A549 (cell line): ENCODE measurements around the gene KSR1. TPM values are rescaled to one million over a fixed set of nuclear protein-coding genes. Genes with fewer than 3 reads are reported as not detected.
A peak's percentile ranks its signal among the peaks of the same experiment; 100 is the strongest.

ENCODE experiments used
- ATAC-seq, 2 experiments: fragments of 200-7000 bp in 1 of 2; fragments of >200 bp in 1 of 2; cut with Nextera tagmentation in 1 of 2; cut with Tn5 transposase in 1 of 2; 3 replicates each; pipeline versions ENCODE4 v1.8.0 to v1.9.1; 2018 to 2020; ENCODE audit warnings: mild to moderate bottlenecking in 1 of 2, moderate library complexity in 1 of 2
- CTCF ChIA-PET: fragments of 300-600 bp; sonication (Branson Sonifier 250); formaldehyde crosslinking; extraction: SDS; loops from one replicate; lab custom pipeline; 2021; ENCODE audit warnings: antibody characterized with exemption, inconsistent platforms; lab: Yijun Ruan, JAX
- POLR2A ChIA-PET: fragments of 350-600 bp; formaldehyde crosslinking; extraction: SDS; loops from one replicate; lab custom pipeline; 2021; ENCODE audit warnings: antibody characterized with exemption, inconsistent platforms; lab: Yijun Ruan, JAX
- DNase-seq, 2 experiments: peaks; one replicate each; pipeline versions ENCODE4 v3.0.0 to v3.0.0-alpha.2; 2011 to 2016; ENCODE audit warnings: low read depth in 1 of 2, low spot score in 1 of 2
- FAIRE-seq: peaks from 2 replicates; lab custom pipeline; 2011; peaks lifted over from hg19 to GRCh38; lab: Jason Lieb, UNC
- H3K27ac ChIP-seq, 2 experiments: fragments of >200 bp; sonication (Bioruptor Twin); formaldehyde crosslinking; 3 replicates each; pipeline ENCODE4 v1.5.1; 2016 to 2017
- H3K4me1 ChIP-seq: fragments of >200 bp; sonication (Bioruptor Twin); formaldehyde crosslinking; 3 replicates; pipeline ENCODE4 v1.6.1; 2016
- H3K4me2 ChIP-seq: fragments of >200 bp; sonication (Bioruptor Twin); formaldehyde crosslinking; 3 replicates; pipeline ENCODE4 v1.6.1; 2016
- H3K4me3 ChIP-seq: fragments of >200 bp; sonication (Bioruptor Twin); formaldehyde crosslinking; 3 replicates; pipeline ENCODE4 v1.5.1; 2016
- H3K9me3 ChIP-seq: fragments of >200 bp; sonication (Bioruptor Twin); formaldehyde crosslinking; 3 replicates; pipeline ENCODE4 v1.6.1; 2016
- CBX8 ChIP-seq: fragments of 200-600 bp; sonication (generic); IDR thresholded peaks from 2 replicates; pipeline ENCODE4 v1.6.1; 2016
- CEBPB ChIP-seq, 2 experiments: fragments of >200 bp in 1 of 2; sonication (Bioruptor Twin) in 1 of 2; formaldehyde crosslinking in 1 of 2; IDR thresholded peaks; 2 replicates each; pipeline ENCODE4 v1.6.1; 2012 to 2016
- EHF ChIP-seq: fragments of 250-450 bp; sonication (Bioruptor Pico); IDR thresholded peaks from 2 replicates; pipeline ENCODE4 v1.5.0; 2020; ENCODE audit warnings: mild to moderate bottlenecking
- EHMT2 ChIP-seq: fragments of 200-600 bp; sonication (generic); IDR thresholded peaks from 2 replicates; pipeline ENCODE4 v1.6.1; 2016; ENCODE audit warnings: antibody characterized with exemption, low read depth, mild to moderate bottlenecking, moderate library complexity
- EP300 ChIP-seq, 2 experiments: fragments of >200 bp; sonication (Bioruptor Twin); formaldehyde crosslinking; IDR thresholded peaks; 2 replicates in 1 of 2; 3 replicates in 1 of 2; pipeline ENCODE4 v1.6.1; 2016 to 2017
- FOSL2 ChIP-seq, 2 experiments: fragments of 450-650 bp in 1 of 2; fragments of >200 bp in 1 of 2; sonication (Bioruptor Twin) in 1 of 2; formaldehyde crosslinking; IDR thresholded peaks; 2 replicates each; pipeline versions ENCODE4 v1.5.0 to v1.6.1; 2016 to 2020; ENCODE audit warnings: mild to moderate bottlenecking in 1 of 2, moderate library complexity in 1 of 2
- HEYL ChIP-seq: fragments of 250-450 bp; sonication (Bioruptor Pico); IDR thresholded peaks from 2 replicates; pipeline ENCODE4 v1.8.0; 2021; ENCODE audit warnings: mild to moderate bottlenecking, moderate library complexity
- JUNB ChIP-seq: fragments of >200 bp; sonication (Bioruptor Twin); formaldehyde crosslinking; IDR thresholded peaks from 2 replicates; pipeline ENCODE4 v1.6.1; 2016
- NFE2L2 ChIP-seq: fragments of 150-350 bp; conservative IDR thresholded peaks from 2 replicates; pipeline ENCODE4 v1.6.1; 2014; ENCODE audit warnings: low read length
- PHF8 ChIP-seq: fragments of 200-600 bp; sonication (generic); IDR thresholded peaks from 2 replicates; pipeline ENCODE4 v1.6.1; 2016; ENCODE audit warnings: low read depth, mild to moderate bottlenecking, antibody characterized with exemption, moderate library complexity, borderline replicate concordance
- POLR2AphosphoS2 ChIP-seq: conservative IDR thresholded peaks from 2 replicates; pipeline ENCODE4 v1.6.1; 2012; ENCODE audit warnings: low read length, improper control_type of control experiment, inconsistent platforms
- RFX5 ChIP-seq: fragments of 450-650 bp; IDR thresholded peaks from 2 replicates; pipeline ENCODE4 v1.7.1; 2014; ENCODE audit warnings: antibody characterized with exemption, mild to moderate bottlenecking, moderate library complexity
- SREBF2 ChIP-seq: fragments of 450-650 bp; IDR thresholded peaks from 2 replicates; pipeline ENCODE4 v1.6.1; 2014; ENCODE audit warnings: mild to moderate bottlenecking, moderate library complexity
- TP53 ChIP-seq: fragments of 250-450 bp; sonication (Bioruptor Pico); IDR thresholded peaks from 2 replicates; pipeline ENCODE4 v1.5.0; 2021; ENCODE audit warnings: mild to moderate bottlenecking, moderate library complexity
- ZFP36 ChIP-seq: fragments of 450-650 bp; IDR thresholded peaks from 2 replicates; pipeline ENCODE4 v1.6.1; 2014; ENCODE audit warnings: borderline replicate concordance; ENCODE audit not compliant: partially characterized antibody
- WGBS: methylation state at CpG from one replicate; pipeline ENCODE4 v1.1.6; 2017; ENCODE audit errors: missing lambda C conversion rate; 5-methylcytosine and 5-hydroxymethylcytosine counted together
- polyA plus RNA-seq, 4 experiments: library from polyadenylated mRNA; depleted of rRNA in 3 of 4; stranded (reverse); fragments of >200 nt; fragmentation: RNase III in 1 of 4; extraction: RNeasy Plus Mini Kit Qiagen cat#74134 plus additional on column Dnase treatment in 1 of 4; gene quantifications; 2 replicates in 3 of 4; 3 replicates in 1 of 4; pipeline ENCODE4 v1.2.3, GENCODE V29; 2011 to 2017
- TF ChIP-seq, protein P1 (sequence below): IDR thresholded peaks from 2 replicates; pipeline ENCODE4 v1.6.1; 2012
- TF ChIP-seq, protein P2 (sequence below): fragments of 250-450 bp; sonication (Bioruptor Pico); IDR thresholded peaks from 2 replicates; pipeline ENCODE4 v1.5.0; 2020; ENCODE audit warnings: low read depth, mild to moderate bottlenecking, moderate library complexity
- TF ChIP-seq, protein P3 (sequence below): fragments of >200 bp; sonication (Bioruptor Twin); formaldehyde crosslinking; IDR thresholded peaks from 2 replicates; pipeline ENCODE4 v1.6.1; 2016
- TF ChIP-seq, protein P4 (sequence below): fragments of 200-600 bp; sonication (generic); IDR thresholded peaks from 2 replicates; pipeline ENCODE4 v1.6.1; 2016; ENCODE audit warnings: antibody characterized with exemption, mild to moderate bottlenecking, moderate library complexity
- TF ChIP-seq, protein P5 (sequence below): fragments of 250-450 bp; sonication (Bioruptor Pico); IDR thresholded peaks from 2 replicates; pipeline ENCODE4 v1.5.0; 2021; ENCODE audit warnings: mild to moderate bottlenecking, moderate library complexity, borderline replicate concordance

The KSR1 gene
- polyA plus RNA-seq, 2 of the 4 experiments (the other 2 are of a cell fraction): 13.3 to 14.6 TPM

DNA sequence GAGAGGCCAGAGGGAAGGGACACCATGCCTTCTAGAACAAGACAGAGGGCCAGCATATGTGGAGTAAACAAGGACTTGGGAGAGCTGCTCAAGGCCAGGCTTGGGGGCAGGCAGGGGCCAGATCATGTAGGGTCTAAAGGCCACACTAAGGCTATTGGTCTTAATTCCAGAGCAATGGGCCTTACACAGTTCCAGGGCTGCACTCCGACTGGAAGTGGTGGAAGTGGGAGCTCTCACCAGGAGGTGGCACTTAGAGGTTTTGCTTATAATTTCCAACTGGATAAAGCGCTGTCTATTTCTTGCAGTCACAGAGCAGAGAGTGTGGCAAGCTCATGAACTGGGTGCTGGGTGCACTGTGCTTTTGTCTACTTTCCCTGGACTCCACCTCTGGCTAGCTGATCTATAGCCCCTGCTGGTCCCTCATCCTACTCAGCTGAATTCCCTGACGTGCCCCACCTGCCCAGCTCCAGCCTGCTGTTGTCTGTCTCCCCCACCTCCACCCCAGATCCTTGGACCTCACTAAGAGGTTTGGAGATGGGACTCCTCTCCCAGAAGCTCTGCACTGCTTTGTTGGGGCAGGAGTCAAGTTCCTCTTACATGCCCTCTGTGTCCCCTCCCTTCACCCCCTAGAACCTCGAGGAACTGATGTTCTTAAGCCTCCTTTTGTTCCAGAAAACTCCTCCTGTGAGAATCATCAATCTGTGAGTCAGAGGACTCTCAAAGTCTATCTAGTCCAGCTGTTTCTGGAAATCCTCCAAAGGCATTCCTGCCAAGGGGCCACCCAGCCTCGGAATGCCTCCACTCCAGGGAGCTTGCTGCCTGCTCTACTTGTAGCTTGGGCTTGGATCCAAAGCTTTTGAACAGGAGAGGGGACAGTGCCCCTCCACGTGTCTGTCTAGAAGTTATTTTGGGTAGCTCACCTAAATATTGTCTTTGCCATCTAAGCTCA lies 48.1 kb upstream of the KSR1 start:
- peak; percentile 65 for FAIRE-seq
- H3K4me2 ChIP-seq: peak overlapping the region; percentile 56
- TF ChIP-seq EP300 (IDR thresholded peaks at IDR 0.05) (no peak), POLR2AphosphoS2 (no peak), HEYL (CRISPR knock-in tag) (no peak), CEBPB (IDR thresholded peaks at IDR 0.05) (no peak), JUNB (0 out of 2 replicates have a peak, but pooled peaks have one; percentile 37), NFE2L2 (no peak), EHF (CRISPR knock-in tag) (no peak), FOSL2 (IDR thresholded peaks at IDR 0.05) (peak; percentile 37; the same call in 1 of the 2 replicates), FOSL2 (CRISPR knock-in tag; IDR thresholded peaks at IDR 0.05) (no peak), ZFP36 (no peak), PHF8 (no peak), CBX8 (no peak), TP53 (CRISPR knock-in tag) (no peak), RFX5 (no peak), EHMT2 (no peak), SREBF2 (no peak)
- TF ChIP-seq, protein P1, sequence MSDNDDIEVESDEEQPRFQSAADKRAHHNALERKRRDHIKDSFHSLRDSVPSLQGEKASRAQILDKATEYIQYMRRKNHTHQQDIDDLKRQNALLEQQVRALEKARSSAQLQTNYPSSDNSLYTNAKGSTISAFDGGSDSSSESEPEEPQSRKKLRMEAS: peak; percentile 57; the same call in 1 of the 2 replicates
- TF ChIP-seq, protein P2, sequence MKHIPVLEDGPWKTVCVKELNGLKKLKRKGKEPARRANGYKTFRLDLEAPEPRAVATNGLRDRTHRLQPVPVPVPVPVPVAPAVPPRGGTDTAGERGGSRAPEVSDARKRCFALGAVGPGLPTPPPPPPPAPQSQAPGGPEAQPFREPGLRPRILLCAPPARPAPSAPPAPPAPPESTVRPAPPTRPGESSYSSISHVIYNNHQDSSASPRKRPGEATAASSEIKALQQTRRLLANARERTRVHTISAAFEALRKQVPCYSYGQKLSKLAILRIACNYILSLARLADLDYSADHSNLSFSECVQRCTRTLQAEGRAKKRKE (CRISPR knock-in tag): no peak
- TF ChIP-seq, protein P3, sequence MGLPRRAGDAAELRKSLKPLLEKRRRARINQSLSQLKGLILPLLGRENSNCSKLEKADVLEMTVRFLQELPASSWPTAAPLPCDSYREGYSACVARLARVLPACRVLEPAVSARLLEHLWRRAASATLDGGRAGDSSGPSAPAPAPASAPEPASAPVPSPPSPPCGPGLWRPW: no peak
- TF ChIP-seq, protein P4, sequence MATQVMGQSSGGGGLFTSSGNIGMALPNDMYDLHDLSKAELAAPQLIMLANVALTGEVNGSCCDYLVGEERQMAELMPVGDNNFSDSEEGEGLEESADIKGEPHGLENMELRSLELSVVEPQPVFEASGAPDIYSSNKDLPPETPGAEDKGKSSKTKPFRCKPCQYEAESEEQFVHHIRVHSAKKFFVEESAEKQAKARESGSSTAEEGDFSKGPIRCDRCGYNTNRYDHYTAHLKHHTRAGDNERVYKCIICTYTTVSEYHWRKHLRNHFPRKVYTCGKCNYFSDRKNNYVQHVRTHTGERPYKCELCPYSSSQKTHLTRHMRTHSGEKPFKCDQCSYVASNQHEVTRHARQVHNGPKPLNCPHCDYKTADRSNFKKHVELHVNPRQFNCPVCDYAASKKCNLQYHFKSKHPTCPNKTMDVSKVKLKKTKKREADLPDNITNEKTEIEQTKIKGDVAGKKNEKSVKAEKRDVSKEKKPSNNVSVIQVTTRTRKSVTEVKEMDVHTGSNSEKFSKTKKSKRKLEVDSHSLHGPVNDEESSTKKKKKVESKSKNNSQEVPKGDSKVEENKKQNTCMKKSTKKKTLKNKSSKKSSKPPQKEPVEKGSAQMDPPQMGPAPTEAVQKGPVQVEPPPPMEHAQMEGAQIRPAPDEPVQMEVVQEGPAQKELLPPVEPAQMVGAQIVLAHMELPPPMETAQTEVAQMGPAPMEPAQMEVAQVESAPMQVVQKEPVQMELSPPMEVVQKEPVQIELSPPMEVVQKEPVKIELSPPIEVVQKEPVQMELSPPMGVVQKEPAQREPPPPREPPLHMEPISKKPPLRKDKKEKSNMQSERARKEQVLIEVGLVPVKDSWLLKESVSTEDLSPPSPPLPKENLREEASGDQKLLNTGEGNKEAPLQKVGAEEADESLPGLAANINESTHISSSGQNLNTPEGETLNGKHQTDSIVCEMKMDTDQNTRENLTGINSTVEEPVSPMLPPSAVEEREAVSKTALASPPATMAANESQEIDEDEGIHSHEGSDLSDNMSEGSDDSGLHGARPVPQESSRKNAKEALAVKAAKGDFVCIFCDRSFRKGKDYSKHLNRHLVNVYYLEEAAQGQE: no peak
- TF ChIP-seq, protein P5, sequence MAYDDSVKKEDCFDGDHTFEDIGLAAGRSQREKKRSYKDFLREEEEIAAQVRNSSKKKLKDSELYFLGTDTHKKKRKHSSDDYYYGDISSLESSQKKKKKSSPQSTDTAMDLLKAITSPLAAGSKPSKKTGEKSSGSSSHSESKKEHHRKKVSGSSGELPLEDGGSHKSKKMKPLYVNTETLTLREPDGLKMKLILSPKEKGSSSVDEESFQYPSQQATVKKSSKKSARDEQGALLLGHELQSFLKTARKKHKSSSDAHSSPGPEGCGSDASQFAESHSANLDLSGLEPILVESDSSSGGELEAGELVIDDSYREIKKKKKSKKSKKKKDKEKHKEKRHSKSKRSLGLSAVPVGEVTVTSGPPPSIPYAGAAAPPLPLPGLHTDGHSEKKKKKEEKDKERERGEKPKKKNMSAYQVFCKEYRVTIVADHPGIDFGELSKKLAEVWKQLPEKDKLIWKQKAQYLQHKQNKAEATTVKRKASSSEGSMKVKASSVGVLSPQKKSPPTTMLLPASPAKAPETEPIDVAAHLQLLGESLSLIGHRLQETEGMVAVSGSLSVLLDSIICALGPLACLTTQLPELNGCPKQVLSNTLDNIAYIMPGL (CRISPR knock-in tag): no peak
- TF ChIP-seq, all 56 proteins: peak for 3
- ChIA-PET CTCF (interaction anchor here (0.7 to 3.9 kb wide), 18 partner anchors 10 to 349 kb away, joined by 3 to 42 read pairs (median 6); no protein-coding TSS in a partner anchor), POLR2A (interaction anchor here (0.6 to 1.7 kb wide), 4 partner anchors 24 to 191 kb away, joined by 3 to 6 read pairs (median 4); partner anchors contain the start of gene KSR1)
- Histone ChIP-seq H3K4me1 (peaks cover 32% of the 10 kb centered on the region), H3K4me3 (no peak overlapping the region), H3K9me3 (no peaks in the 10 kb centered on the region), H3K27ac (peak overlapping the region; percentile 56 to 59)
- 39% methylated on average over 6 of the region's 6 CpGs for WGBS
- DNase-seq: peak; percentile 33 to 62
- peak; percentile 69 to 88 for ATAC-seq
